Liver (tissue), 9 donors: ENCODE results near the gene PAX4. TPM values are rescaled to one million over a fixed set of nuclear protein-coding genes. Genes with fewer than 3 reads are reported as not detected.

Experiments
- DNase-seq: peaks from one replicate; pipeline ENCODE4 v3.0.0-alpha.2; 2017; ENCODE audit warnings: low spot score
- H3K27ac ChIP-seq, 2 donors: one replicate each; pipeline ENCODE4 v1.7.0; 2013; ENCODE audit warnings: inconsistent platforms in 2 of 2, low read length in 2 of 2, control low read depth in 1 of 2, low read depth in 1 of 2, mild to moderate bottlenecking in 1 of 2
- H3K27me3 ChIP-seq, 4 donors: one replicate each; pipeline versions ENCODE4 v1.6.1 to v1.7.0; 2013; ENCODE audit warnings: low read length in 3 of 4, inconsistent platforms in 1 of 4, mild to moderate bottlenecking in 1 of 4, moderate library complexity in 1 of 4; ENCODE audit not compliant: control insufficient read depth in 4 of 4, insufficient read depth in 4 of 4
- H3K36me3 ChIP-seq, 4 donors: one replicate each; pipeline versions ENCODE4 v1.6.1 to v1.7.0; 2013; ENCODE audit warnings: low read length in 3 of 4, mild to moderate bottlenecking in 3 of 4, low read depth in 1 of 4, moderate library complexity in 1 of 4; ENCODE audit not compliant: control insufficient read depth in 4 of 4, insufficient read depth in 3 of 4
- H3K4me1 ChIP-seq, 4 donors: one replicate each; pipeline versions ENCODE4 v1.6.1 to v1.7.0; 2013; ENCODE audit warnings: low read length in 3 of 4, mild to moderate bottlenecking in 3 of 4, moderate library complexity in 1 of 4; ENCODE audit not compliant: control insufficient read depth in 4 of 4, insufficient read depth in 4 of 4
- H3K4me3 ChIP-seq, 3 donors: one replicate each; pipeline versions ENCODE4 v1.6.1 to v1.7.0; 2013; ENCODE audit warnings: low read length in 3 of 3, control low read depth in 1 of 3, low read depth in 1 of 3, mild to moderate bottlenecking in 1 of 3
- H3K9ac ChIP-seq, 2 donors: one replicate each; pipeline ENCODE4 v1.7.0; 2013; ENCODE audit warnings: low read length in 2 of 2, mild to moderate bottlenecking in 2 of 2, moderate library complexity in 2 of 2, control low read depth in 1 of 2, low read depth in 1 of 2
- H3K9me3 ChIP-seq, 4 donors: one replicate each; pipeline versions ENCODE4 v1.6.1 to v1.7.0; 2013; ENCODE audit warnings: low read length in 3 of 4; ENCODE audit not compliant: control insufficient read depth in 4 of 4
- EGR1 ChIP-seq, 2 donors: IDR thresholded peaks; 2 replicates each; pipeline ENCODE4 v1.6.1; 2016 to 2018; ENCODE audit warnings: antibody characterized with exemption in 2 of 2, low read depth in 2 of 2
- FOXA1 ChIP-seq: IDR thresholded peaks from 2 replicates; pipeline ENCODE4 v1.6.1; 2016; ENCODE audit warnings: antibody characterized with exemption
- FOXA2 ChIP-seq: IDR thresholded peaks from 2 replicates; pipeline ENCODE4 v1.6.1; 2016; ENCODE audit warnings: antibody characterized with exemption
- HNF4A ChIP-seq, 2 donors: conservative IDR thresholded peaks; 2 replicates each; pipeline ENCODE4 v1.6.1; 2016; ENCODE audit warnings: antibody characterized with exemption in 2 of 2, mild to moderate bottlenecking in 2 of 2
- NR2F2 ChIP-seq: IDR thresholded peaks from 2 replicates; pipeline ENCODE4 v1.6.1; 2016; ENCODE audit warnings: antibody characterized with exemption
- RAD21 ChIP-seq, 2 donors: IDR thresholded peaks; 2 replicates each; pipeline ENCODE4 v1.6.1; 2016; ENCODE audit warnings: antibody characterized with exemption in 2 of 2, mild to moderate bottlenecking in 2 of 2
- WGBS: extraction: QIAGEN DNeasy Blood & Tissue Kit; methylation state at CpG from one replicate; pipeline ENCODE4 v1.1.7; 2013; 5-methylcytosine and 5-hydroxymethylcytosine counted together
- polyA plus RNA-seq, 2 donors: library from polyadenylated mRNA; stranded (reverse) in 1 of 2; unstranded in 1 of 2; fragments of 200-250 nt in 1 of 2; fragments of >200 nt in 1 of 2; fragmentation: Nextera tagmentation in 1 of 2; extraction: Ambion mirVana in 1 of 2; gene quantifications; one replicate each; pipeline versions ENCODE4 v1.2.1 to v1.2.3, GENCODE V29; 2013 to 2015
- total RNA-seq, 2 donors: library from RNA; depleted of rRNA; stranded (reverse); fragments of >200 nt; gene quantifications; one replicate each; pipeline ENCODE4 v1.2.3, GENCODE V29; 2014
- TF ChIP-seq, protein P1 (sequence below): IDR thresholded peaks from 2 replicates; pipeline ENCODE4 v1.6.1; 2016; ENCODE audit warnings: antibody characterized with exemption, mild to moderate bottlenecking
- TF ChIP-seq, protein P2 (sequence below): fragments of 150-350 bp; IDR thresholded peaks from 2 replicates; pipeline ENCODE4 v1.5.1; 2017; ENCODE audit warnings: improper control_type of control experiment, low read depth, low read length; ENCODE audit not compliant: missing input control
- donor health status: healthy.
- donor health status: healthy.
- donor health status: healthy.
- donor health status: healthy.
- donor health status: healthy.

Gene PAX4
- total and polyA plus RNA-seq, 4 donors: not detected

DNA sequence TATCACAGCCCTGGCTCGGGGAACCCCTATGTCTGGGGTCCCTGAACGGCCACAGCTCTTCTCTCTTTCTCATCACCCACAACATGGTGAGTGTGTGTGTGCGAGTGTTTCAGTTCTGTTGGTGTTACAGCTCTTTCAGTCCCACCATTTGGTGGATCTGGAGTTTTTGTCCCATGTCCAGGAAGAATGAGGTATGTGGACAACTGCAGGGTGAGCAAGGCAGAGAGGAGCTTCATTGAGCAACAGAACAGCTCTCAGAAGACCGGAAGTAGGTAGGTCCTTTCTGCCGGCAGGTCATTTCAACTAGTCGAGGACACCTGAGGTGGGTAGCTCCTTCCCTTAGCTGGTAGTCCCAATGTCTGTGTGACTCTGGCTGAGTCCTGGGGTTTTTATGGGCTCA lies 9.5 kb downstream of the PAX4 start:
- Histone ChIP-seq H3K9me3 (peaks cover 8 to 20% (median 15%) of the 10 kb centered on the region in 4 donors), H3K4me3 (peak overlapping the region in 2 of 3 donors; percentile 23 to 35), H3K27ac (no peak overlapping the region), H3K27me3 (no peaks in the 10 kb centered on the region), H3K9ac (no peak overlapping the region), H3K4me1 (no peaks in the 10 kb centered on the region), H3K36me3 (no peaks in the 10 kb centered on the region)
- TF ChIP-seq FOXA1: no peak
- WGBS: 93% methylated on average over 6 of the region's 6 CpGs
- no peak for DNase-seq

DNA sequence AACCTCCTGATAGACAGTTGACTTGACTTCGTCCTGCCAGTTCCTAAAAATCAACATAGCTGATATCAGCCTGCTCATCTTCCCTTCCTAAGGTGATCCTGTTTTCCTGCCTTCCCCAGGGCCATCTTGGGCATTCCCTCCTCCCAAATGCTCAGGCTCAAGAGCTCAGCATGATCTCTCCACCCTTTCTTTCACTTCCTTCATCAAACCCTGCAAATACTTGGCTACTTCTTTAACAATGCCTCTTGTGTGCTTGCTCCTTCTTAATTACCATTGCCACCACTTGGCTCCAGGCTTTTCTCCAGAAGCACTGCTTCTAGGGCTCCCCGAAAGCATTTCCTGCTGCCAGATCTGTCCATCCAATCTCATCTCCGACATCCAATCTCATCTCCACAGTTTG lies 17.1 kb downstream of the PAX4 start:
- Histone ChIP-seq H3K27ac (no peak overlapping the region), H3K4me1 (no peaks in the 10 kb centered on the region), H3K27me3 (no peaks in the 10 kb centered on the region), H3K9ac (no peak overlapping the region), H3K36me3 (no peaks in the 10 kb centered on the region), H3K9me3 (peaks cover 0 to 4% (median 2%) of the 10 kb centered on the region in 4 donors), H3K4me3 (no peak overlapping the region)
- TF ChIP-seq EGR1 (IDR thresholded peaks at IDR 0.05; ENCODE audit: low read depth in 2 of 2): no peak
- TF ChIP-seq, protein P1, sequence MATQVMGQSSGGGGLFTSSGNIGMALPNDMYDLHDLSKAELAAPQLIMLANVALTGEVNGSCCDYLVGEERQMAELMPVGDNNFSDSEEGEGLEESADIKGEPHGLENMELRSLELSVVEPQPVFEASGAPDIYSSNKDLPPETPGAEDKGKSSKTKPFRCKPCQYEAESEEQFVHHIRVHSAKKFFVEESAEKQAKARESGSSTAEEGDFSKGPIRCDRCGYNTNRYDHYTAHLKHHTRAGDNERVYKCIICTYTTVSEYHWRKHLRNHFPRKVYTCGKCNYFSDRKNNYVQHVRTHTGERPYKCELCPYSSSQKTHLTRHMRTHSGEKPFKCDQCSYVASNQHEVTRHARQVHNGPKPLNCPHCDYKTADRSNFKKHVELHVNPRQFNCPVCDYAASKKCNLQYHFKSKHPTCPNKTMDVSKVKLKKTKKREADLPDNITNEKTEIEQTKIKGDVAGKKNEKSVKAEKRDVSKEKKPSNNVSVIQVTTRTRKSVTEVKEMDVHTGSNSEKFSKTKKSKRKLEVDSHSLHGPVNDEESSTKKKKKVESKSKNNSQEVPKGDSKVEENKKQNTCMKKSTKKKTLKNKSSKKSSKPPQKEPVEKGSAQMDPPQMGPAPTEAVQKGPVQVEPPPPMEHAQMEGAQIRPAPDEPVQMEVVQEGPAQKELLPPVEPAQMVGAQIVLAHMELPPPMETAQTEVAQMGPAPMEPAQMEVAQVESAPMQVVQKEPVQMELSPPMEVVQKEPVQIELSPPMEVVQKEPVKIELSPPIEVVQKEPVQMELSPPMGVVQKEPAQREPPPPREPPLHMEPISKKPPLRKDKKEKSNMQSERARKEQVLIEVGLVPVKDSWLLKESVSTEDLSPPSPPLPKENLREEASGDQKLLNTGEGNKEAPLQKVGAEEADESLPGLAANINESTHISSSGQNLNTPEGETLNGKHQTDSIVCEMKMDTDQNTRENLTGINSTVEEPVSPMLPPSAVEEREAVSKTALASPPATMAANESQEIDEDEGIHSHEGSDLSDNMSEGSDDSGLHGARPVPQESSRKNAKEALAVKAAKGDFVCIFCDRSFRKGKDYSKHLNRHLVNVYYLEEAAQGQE: no peak
- no peak for TF ChIP-seq RAD21 (IDR thresholded peaks at IDR 0.05)
- TF ChIP-seq HNF4A (conservative IDR thresholded peaks at IDR 0.05): no peak
- no peak for TF ChIP-seq NR2F2
- TF ChIP-seq, protein P2, sequence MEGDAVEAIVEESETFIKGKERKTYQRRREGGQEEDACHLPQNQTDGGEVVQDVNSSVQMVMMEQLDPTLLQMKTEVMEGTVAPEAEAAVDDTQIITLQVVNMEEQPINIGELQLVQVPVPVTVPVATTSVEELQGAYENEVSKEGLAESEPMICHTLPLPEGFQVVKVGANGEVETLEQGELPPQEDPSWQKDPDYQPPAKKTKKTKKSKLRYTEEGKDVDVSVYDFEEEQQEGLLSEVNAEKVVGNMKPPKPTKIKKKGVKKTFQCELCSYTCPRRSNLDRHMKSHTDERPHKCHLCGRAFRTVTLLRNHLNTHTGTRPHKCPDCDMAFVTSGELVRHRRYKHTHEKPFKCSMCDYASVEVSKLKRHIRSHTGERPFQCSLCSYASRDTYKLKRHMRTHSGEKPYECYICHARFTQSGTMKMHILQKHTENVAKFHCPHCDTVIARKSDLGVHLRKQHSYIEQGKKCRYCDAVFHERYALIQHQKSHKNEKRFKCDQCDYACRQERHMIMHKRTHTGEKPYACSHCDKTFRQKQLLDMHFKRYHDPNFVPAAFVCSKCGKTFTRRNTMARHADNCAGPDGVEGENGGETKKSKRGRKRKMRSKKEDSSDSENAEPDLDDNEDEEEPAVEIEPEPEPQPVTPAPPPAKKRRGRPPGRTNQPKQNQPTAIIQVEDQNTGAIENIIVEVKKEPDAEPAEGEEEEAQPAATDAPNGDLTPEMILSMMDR: no peak
- WGBS: 82% methylated on average over 3 of the region's 3 CpGs
- DNase-seq: no peak

DNA sequence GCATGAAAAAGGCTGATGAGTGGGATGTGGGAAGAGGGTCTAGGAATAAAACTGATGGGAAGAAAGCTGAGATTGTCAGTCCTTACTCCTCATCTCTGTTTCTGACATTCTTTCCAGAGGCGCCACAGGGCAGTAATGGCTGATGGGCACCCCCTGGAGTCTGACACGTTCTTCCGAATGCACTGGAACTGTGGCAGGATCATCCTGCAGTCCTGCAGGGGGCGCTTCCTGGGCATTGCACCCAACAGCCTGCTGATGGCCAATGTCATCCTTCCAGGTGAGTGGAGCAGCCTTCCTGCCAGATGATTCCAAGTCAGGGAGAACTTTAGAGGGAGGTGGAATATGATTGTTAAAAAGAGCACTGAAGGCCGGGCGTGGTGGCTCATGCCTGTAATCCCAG lies 19.6 kb downstream of the PAX4 start:
- TF ChIP-seq HNF4A (conservative IDR thresholded peaks at IDR 0.05): no peak
- peak in 1 of 2 donors; percentile 27 for TF ChIP-seq RAD21 (IDR thresholded peaks at IDR 0.05)
- TF ChIP-seq FOXA2: no peak
- no peak for TF ChIP-seq EGR1 (IDR thresholded peaks at IDR 0.05; ENCODE audit: low read depth in 2 of 2)
- Histone ChIP-seq H3K9ac (no peak overlapping the region), H3K36me3 (no peaks in the 10 kb centered on the region), H3K27ac (no peak overlapping the region), H3K9me3 (no peaks in the 10 kb centered on the region), H3K4me3 (no peak overlapping the region), H3K27me3 (no peaks in the 10 kb centered on the region), H3K4me1 (peaks cover 3 to 15% (median 12%) of the 10 kb centered on the region in 4 donors)
- WGBS: 73% methylated on average over 6 of the region's 6 CpGs
- no peak for DNase-seq
